CD4-positive, alpha-beta T cell treated with Interleukin-4 for 4 hours (primary cell): ENCODE results near the gene BAX.

ENCODE experiments used
- DNase-seq: peaks from one replicate; pipeline ENCODE4 v3.0.0-alpha.2; 2020

The BAX gene

GRCh38 chr19:48933382-48933932, 21.2 kb upstream of the BAX start, which contains the start of gene DHDH:
DHDH (plus strand) TSS chr19:48933699; CDS start chr19:48933722, 23 bp downstream.
- DNase-seq: peak; percentile 91

GRCh38 chr19:48934837-48935236, 19.8 kb upstream of the BAX start:
- DNase-seq: no peak

- no peak for DNase-seq
Measured at GRCh38 chr19:48935864-48936263, 18.8 kb upstream of the BAX start.

GRCh38 chr19:48938256-48938655, 16.4 kb upstream of the BAX start:
- no peak for DNase-seq

- no peak for DNase-seq
Measured at GRCh38 chr19:48940902-48941301, 13.8 kb upstream of the BAX start.

- DNase-seq: no peak
Measured at GRCh38 chr19:48943081-48943480, 11.6 kb upstream of the BAX start.

- DNase-seq: no peak
Measured at GRCh38 chr19:48945415-48945814, 9.3 kb upstream of the BAX start.

GRCh38 chr19:48945817-48946216, 8.9 kb upstream of the BAX start:
- no peak for DNase-seq

- no peak for DNase-seq
Measured at GRCh38 chr19:48946463-48947257, 8.0 kb upstream of the BAX start.

GRCh38 chr19:48947258-48947542, 7.5 kb upstream of the BAX start:
- DNase-seq: no peak

GRCh38 chr19:48950159-48950558, 4.5 kb upstream of the BAX start:
- no peak for DNase-seq

GRCh38 chr19:48950830-48951519, 3.7 kb upstream of the BAX start:
- no peak for DNase-seq

GRCh38 chr19:48953141-48953540, 1.5 kb upstream of the BAX start:
- no peak for DNase-seq

GRCh38 chr19:48953990-48954594, 583 bp upstream of the BAX start:
- DNase-seq: no peak

GRCh38 chr19:48955308-48955958, 758 bp downstream of the BAX start:
- DNase-seq: no peak

- DNase-seq: no peak
Measured at GRCh38 chr19:48958006-48958405, 3.3 kb downstream of the BAX start.

GRCh38 chr19:48959341-48960239, 4.9 kb downstream of the BAX start:
- DNase-seq: no peak

GRCh38 chr19:48961051-48961649, 6.5 kb downstream of the BAX start:
- no peak for DNase-seq

GRCh38 chr19:48961673-48962028, 7.0 kb downstream of the BAX start:
- DNase-seq: no peak

- DNase-seq: peak; percentile 44
Measured at GRCh38 chr19:48962029-48962848, 7.6 kb downstream of the BAX start.

- DNase-seq: no peak
Measured at GRCh38 chr19:48962849-48963165, 8.1 kb downstream of the BAX start.
